T-helper 2 cell treated with Interferon-gamma antibody and Interleukin-4, amounts not matched to agents 5 μg/mL and 100 μg/mL, for 36 hours (primary cell): ENCODE measurements around the gene DROSHA.

ENCODE experiments used
- DNase-seq: peaks from one replicate; pipeline ENCODE4 v3.0.0; 2021; ENCODE audit warnings: low spot score
- H3K27ac Mint-ChIP-seq: one replicate; pipeline ENCODE4 v1.8.0; 2021; ENCODE audit warnings: mild to moderate bottlenecking, mixed read lengths
- H3K27me3 Mint-ChIP-seq: one replicate; pipeline ENCODE4 v1.8.0; 2021; ENCODE audit warnings: low read depth, mixed read lengths
- H3K36me3 Mint-ChIP-seq: one replicate; pipeline ENCODE4 v1.8.0; 2021; ENCODE audit warnings: low read depth, mixed read lengths
- H3K4me1 Mint-ChIP-seq: one replicate; pipeline ENCODE4 v1.8.0; 2021; ENCODE audit warnings: low read depth, mixed read lengths
- H3K4me3 Mint-ChIP-seq: one replicate; pipeline ENCODE4 v1.8.0; 2022; ENCODE audit warnings: mild to moderate bottlenecking, moderate library complexity, mixed read lengths
- H3K9me3 Mint-ChIP-seq: one replicate; pipeline ENCODE4 v1.8.0; 2021; ENCODE audit warnings: mixed read lengths

The DROSHA gene

DNA sequence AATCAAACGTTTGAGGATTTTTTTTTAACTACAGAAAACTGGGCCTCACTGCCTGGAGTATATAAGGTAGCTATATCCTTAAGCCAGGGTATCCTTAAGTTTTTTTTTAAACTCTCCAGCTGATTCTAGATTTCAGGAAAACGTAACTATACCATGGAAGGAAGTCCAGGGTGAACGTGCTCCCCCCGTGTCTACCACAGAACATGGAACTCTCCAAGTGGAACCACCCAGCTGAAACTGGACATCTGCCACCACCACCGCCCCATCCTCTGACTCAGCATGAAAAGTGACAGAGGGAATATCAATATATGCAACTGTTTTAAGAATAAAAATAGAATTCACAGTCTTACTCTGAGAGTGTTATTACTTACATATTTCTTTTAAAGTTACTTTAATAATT is 61.3 kb downstream of the DROSHA start:
- H3K4me3 Mint-ChIP-seq: no peak overlapping the region
- no peak for DNase-seq
- H3K27ac Mint-ChIP-seq: no peak overlapping the region

GRCh38 chr5:31469886-31470285 is 62.0 kb downstream of the DROSHA start:
- no peaks in the 10 kb centered on the region for H3K27me3 Mint-ChIP-seq
- no peak overlapping the region for H3K27ac Mint-ChIP-seq
- H3K4me3 Mint-ChIP-seq: no peak overlapping the region
- no peak for DNase-seq
- no peaks in the 10 kb centered on the region for H3K4me1 Mint-ChIP-seq
- peaks cover 48% of the 10 kb centered on the region for H3K36me3 Mint-ChIP-seq
- H3K9me3 Mint-ChIP-seq: peaks cover 3% of the 10 kb centered on the region

More for the DNA sequence above, 61.3 kb downstream of the DROSHA start:
- Mint-ChIP-seq H3K4me1 (no peaks in the 10 kb centered on the region), H3K9me3 (no peaks in the 10 kb centered on the region), H3K36me3 (peaks cover 47% of the 10 kb centered on the region), H3K27me3 (no peaks in the 10 kb centered on the region)

- no peaks in the 10 kb centered on the region for H3K27me3 Mint-ChIP-seq
These were observed 62.4 kb downstream of the DROSHA start for GRCh38 chr5:31469466-31469865.

GRCh38 chr5:31465291-31465690 is 66.6 kb downstream of the DROSHA start:
- H3K9me3 Mint-ChIP-seq: peaks cover 32% of the 10 kb centered on the region
- H3K36me3 Mint-ChIP-seq: peaks cover 77% of the 10 kb centered on the region
- H3K27ac Mint-ChIP-seq: no peak overlapping the region
- no peaks in the 10 kb centered on the region for H3K4me1 Mint-ChIP-seq
- no peak overlapping the region for H3K4me3 Mint-ChIP-seq
- no peak for DNase-seq
- H3K27me3 Mint-ChIP-seq: no peaks in the 10 kb centered on the region

More at GRCh38 chr5:31469466-31469865, 62.4 kb downstream of the DROSHA start:
- Mint-ChIP-seq H3K4me3 (no peak overlapping the region), H3K4me1 (no peaks in the 10 kb centered on the region), H3K27ac (no peak overlapping the region), H3K9me3 (peaks cover 5% of the 10 kb centered on the region), H3K36me3 (peaks cover 53% of the 10 kb centered on the region)
- DNase-seq: no peak

DNA sequence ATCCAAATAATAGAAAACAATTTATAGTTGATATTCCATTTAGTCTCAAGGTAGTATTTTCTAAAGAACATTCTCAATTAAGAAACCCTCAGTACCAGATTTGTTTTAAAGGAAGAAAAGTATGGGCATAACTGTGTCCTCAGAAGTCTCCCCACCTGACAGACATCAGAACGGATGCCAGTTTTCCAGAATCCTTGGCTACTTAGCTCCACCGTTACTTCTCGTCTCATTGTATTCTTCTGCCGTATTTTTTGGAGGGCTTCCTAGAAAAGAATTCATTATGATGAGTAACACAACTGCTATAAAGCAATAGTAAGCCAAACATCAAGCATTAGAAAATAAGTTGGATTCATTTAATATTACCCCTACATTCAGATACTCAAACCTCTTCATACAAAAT is 67.8 kb downstream of the DROSHA start:
- no peak for DNase-seq
- Mint-ChIP-seq H3K4me1 (no peaks in the 10 kb centered on the region), H3K27ac (no peak overlapping the region), H3K4me3 (no peak overlapping the region), H3K27me3 (no peaks in the 10 kb centered on the region), H3K9me3 (peaks cover 44% of the 10 kb centered on the region), H3K36me3 (peaks cover 85% of the 10 kb centered on the region)

DNA sequence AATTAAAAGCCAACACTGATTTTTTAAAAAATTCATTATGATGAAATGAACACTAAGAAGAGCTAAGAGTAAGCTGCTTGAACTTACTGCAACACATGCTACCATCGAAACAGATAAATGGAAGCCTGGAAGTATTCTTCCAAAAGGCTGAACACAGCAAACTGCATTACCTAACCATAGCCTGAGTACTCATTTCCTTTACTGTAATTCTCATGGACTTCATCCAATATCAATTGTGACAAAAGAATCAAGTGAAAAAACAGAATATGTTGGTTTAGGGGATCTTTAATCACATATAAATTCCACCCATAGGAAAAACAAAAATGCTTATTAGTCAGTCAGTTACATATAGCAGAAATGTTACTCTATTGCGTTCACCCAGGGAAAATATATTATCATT is 68.5 kb downstream of the DROSHA start:
- no peak overlapping the region for H3K27ac Mint-ChIP-seq
- no peak for DNase-seq
- H3K9me3 Mint-ChIP-seq: peaks cover 44% of the 10 kb centered on the region

DNA sequence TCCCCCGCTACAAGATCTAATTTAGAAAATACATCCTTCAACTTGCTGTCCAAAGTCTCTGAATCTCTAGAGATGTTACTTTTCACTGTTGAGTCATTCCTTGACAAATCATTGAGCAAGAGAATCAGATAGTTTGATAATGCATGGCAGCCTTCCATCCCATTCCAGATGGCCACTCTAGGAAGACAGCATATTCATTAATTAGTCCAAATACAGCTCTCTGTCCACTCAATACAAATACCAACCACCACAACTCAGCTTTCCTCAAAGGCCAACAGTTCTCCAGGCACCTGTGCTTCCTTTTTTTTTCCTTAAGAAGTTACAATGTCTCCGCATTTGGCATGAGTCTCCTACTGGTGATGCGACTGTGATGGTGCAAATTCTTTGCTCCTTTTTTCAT is 72.3 kb downstream of the DROSHA start:
- no peak overlapping the region for H3K27ac Mint-ChIP-seq
- DNase-seq: no peak
- H3K4me3 Mint-ChIP-seq: no peak overlapping the region
- H3K36me3 Mint-ChIP-seq: peaks cover 84% of the 10 kb centered on the region
- no peaks in the 10 kb centered on the region for H3K27me3 Mint-ChIP-seq
- no peaks in the 10 kb centered on the region for H3K4me1 Mint-ChIP-seq
- H3K9me3 Mint-ChIP-seq: peaks cover 55% of the 10 kb centered on the region

More for the DNA sequence above, 68.5 kb downstream of the DROSHA start:
- Mint-ChIP-seq H3K4me1 (no peaks in the 10 kb centered on the region), H3K36me3 (peaks cover 84% of the 10 kb centered on the region), H3K4me3 (no peak overlapping the region), H3K27me3 (no peaks in the 10 kb centered on the region)

DNA sequence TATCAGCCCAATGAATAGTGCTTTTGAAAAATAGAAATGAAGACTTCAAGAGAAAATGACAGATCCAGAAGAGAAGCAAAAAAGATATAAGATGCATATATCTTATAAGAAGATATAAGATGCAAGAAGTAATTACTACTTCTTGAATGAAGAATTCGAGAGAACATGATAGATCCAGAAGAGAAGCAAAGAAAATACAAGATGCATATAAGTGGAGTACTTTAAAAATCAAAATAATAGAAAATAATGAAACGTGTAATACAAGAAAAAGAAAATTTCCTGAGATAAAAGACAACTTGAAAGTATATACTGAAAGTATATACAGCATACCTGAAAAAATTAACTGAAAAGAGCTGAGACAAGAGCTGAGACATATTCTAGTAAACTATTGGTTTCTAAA is 76.7 kb downstream of the DROSHA start:
- H3K4me3 Mint-ChIP-seq: no peak overlapping the region
- peaks cover 67% of the 10 kb centered on the region for H3K36me3 Mint-ChIP-seq
- no peak overlapping the region for H3K27ac Mint-ChIP-seq
- no peaks in the 10 kb centered on the region for H3K27me3 Mint-ChIP-seq
- H3K9me3 Mint-ChIP-seq: peaks cover 27% of the 10 kb centered on the region
- DNase-seq: no peak
- H3K4me1 Mint-ChIP-seq: no peaks in the 10 kb centered on the region

GRCh38 chr5:31453522-31453921 is 78.4 kb downstream of the DROSHA start:
- no peak overlapping the region for H3K27ac Mint-ChIP-seq
- no peak overlapping the region for H3K4me3 Mint-ChIP-seq
- H3K36me3 Mint-ChIP-seq: peaks cover 70% of the 10 kb centered on the region

GRCh38 chr5:31452314-31452713 is 79.6 kb downstream of the DROSHA start:
- Mint-ChIP-seq H3K9me3 (peaks cover 17% of the 10 kb centered on the region), H3K4me1 (peaks cover 3% of the 10 kb centered on the region), H3K4me3 (no peak overlapping the region), H3K27me3 (no peaks in the 10 kb centered on the region), H3K36me3 (peaks cover 72% of the 10 kb centered on the region), H3K27ac (no peak overlapping the region)
- DNase-seq: no peak

More at GRCh38 chr5:31453522-31453921, 78.4 kb downstream of the DROSHA start:
- Mint-ChIP-seq H3K9me3 (peaks cover 17% of the 10 kb centered on the region), H3K27me3 (no peaks in the 10 kb centered on the region), H3K4me1 (peaks cover 3% of the 10 kb centered on the region)
- DNase-seq: no peak

DNA sequence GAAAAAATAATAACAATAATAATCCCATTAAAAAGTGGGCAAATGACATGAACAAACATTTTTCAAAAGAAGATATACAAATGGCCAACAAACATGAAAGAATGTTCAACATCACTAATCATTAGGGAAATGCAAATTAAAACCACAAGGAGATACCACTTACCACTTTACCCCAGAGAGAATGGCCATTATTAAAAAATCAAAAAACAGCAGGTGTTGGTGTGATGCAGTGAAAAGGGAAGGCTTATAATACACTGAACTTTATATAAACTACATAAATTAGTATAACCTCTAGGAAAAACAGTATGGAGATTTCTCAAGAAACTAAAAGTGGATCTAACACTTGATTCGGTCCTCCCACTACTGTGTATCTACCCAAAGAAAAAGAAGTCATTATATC is 81.9 kb downstream of the DROSHA start:
- no peak overlapping the region for H3K27ac Mint-ChIP-seq
- H3K4me3 Mint-ChIP-seq: no peak overlapping the region
- H3K9me3 Mint-ChIP-seq: peaks cover under 1% of the 10 kb centered on the region
- H3K4me1 Mint-ChIP-seq: peaks cover 3% of the 10 kb centered on the region
- no peaks in the 10 kb centered on the region for H3K27me3 Mint-ChIP-seq
- DNase-seq: no peak
- H3K36me3 Mint-ChIP-seq: peaks cover 71% of the 10 kb centered on the region

DNA sequence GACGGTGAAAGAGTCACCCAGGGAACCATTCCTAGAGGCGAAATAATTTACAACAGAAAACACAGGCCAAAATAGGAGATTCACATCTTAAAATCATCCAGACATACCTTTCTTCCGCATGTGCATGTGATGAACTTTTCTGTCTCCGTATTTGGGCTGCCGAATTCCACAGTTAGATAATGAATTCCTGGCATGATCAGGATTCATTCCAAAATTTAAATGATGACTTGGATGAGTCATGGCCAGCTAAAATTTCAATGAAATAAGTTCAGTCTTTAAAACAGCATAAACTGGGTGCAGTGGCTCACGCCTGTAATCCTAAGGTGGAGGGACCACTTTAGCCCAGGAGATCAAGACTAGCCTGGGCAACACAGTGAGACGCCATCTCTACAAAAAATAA is 82.7 kb downstream of the DROSHA start:
- H3K9me3 Mint-ChIP-seq: no peaks in the 10 kb centered on the region
- no peak for DNase-seq
- H3K4me1 Mint-ChIP-seq: peaks cover 3% of the 10 kb centered on the region
- no peak overlapping the region for H3K4me3 Mint-ChIP-seq
- H3K36me3 Mint-ChIP-seq: peaks cover 77% of the 10 kb centered on the region
- no peaks in the 10 kb centered on the region for H3K27me3 Mint-ChIP-seq
- H3K27ac Mint-ChIP-seq: no peak overlapping the region

GRCh38 chr5:31445041-31445600 is 86.8 kb downstream of the DROSHA start:
- Mint-ChIP-seq H3K27ac (no peak overlapping the region), H3K9me3 (no peaks in the 10 kb centered on the region)

DNA sequence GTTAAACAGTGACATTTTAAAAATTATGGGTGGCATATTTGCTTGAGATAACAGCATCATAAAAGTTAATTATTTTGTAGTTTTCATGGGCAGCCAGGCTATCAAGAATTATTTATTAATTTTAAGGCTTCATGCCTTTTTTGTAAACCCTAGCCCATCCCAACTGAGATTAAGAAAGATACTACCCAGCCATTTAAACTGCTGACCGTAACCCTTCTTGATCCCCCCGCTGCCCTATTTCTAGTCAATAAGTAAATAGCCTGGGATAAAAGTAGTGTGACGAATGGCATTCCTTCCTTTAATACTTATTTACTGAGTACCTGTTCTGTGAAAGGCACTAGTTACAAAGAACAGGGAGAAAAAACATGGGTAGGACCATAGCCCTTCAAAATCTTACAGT is 88.3 kb downstream of the DROSHA start:
- H3K36me3 Mint-ChIP-seq: peaks cover 54% of the 10 kb centered on the region
- no peaks in the 10 kb centered on the region for H3K9me3 Mint-ChIP-seq
- DNase-seq: no peak
- H3K4me1 Mint-ChIP-seq: no peaks in the 10 kb centered on the region
- H3K4me3 Mint-ChIP-seq: no peak overlapping the region
- H3K27me3 Mint-ChIP-seq: no peaks in the 10 kb centered on the region
- H3K27ac Mint-ChIP-seq: no peak overlapping the region

More at GRCh38 chr5:31445041-31445600, 86.8 kb downstream of the DROSHA start:
- Mint-ChIP-seq H3K4me3 (no peak overlapping the region), H3K27me3 (no peaks in the 10 kb centered on the region), H3K36me3 (peaks cover 66% of the 10 kb centered on the region), H3K4me1 (peaks cover 3% of the 10 kb centered on the region)
- no peak for DNase-seq

DNA sequence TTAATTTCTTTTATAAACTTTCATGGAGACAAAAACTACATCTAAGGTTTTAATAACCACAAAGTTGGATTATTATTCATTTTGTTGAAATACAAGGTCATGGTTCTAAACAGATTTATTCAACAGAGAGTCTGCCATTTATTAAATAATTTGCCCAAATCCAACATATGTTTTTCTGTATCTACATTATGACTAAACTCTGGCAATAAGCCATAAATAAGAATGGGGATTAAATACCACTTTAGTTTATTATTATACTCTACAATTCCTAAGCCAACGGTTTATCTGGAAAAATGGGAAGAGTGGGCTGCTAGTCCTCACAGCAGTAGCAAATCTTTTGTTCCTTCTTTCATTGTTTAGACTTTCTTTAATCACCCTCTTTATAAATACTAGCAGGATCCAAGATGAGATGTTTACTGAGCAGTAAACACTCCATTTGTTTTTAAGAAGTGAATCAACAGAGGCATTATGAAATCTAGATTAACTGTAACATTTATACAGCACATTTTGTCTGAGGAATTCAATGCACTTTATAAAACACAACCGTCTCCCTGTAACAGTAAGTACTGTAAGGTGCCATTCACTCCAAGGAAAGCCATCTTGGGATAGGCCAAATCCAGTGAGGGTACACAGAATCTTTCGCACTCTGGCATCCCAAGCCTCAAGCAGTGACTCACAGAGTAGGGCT is 89.7 kb downstream of the DROSHA start:
- peaks cover 51% of the 10 kb centered on the region for H3K36me3 Mint-ChIP-seq
- no peak for DNase-seq
- no peaks in the 10 kb centered on the region for H3K4me1 Mint-ChIP-seq
- no peaks in the 10 kb centered on the region for H3K9me3 Mint-ChIP-seq
- no peak overlapping the region for H3K27ac Mint-ChIP-seq
- H3K4me3 Mint-ChIP-seq: no peak overlapping the region
- H3K27me3 Mint-ChIP-seq: no peaks in the 10 kb centered on the region
